HFFc6 (cell line): Measurements from ENCODE around the gene PRKCI. TPM values are rescaled to one million over a fixed set of nuclear protein-coding genes. Genes with fewer than 3 reads are reported as not detected.
A peak's percentile ranks its signal among the peaks of the same experiment; 100 is the strongest.
"Not testable (repeated sequence)": the region's sequence is repeated elsewhere in the genome, so short reads cannot be mapped to it uniquely, and the experiment has no call there.

Experiments used
- DNase-seq: peaks from one replicate; pipeline ENCODE4 v3.0.0-alpha.2; 2018
- H3K27ac Mint-ChIP-seq: 2 replicates; pipeline ENCODE4 v1.8.0; 2020; ENCODE audit warnings: mild to moderate bottlenecking, mixed read lengths
- H3K27me3 Mint-ChIP-seq: 2 replicates; pipeline ENCODE4 v1.8.0; 2021; ENCODE audit warnings: mild to moderate bottlenecking, moderate library complexity, mixed read lengths; ENCODE audit not compliant: insufficient read depth
- H3K36me3 Mint-ChIP-seq: 2 replicates; pipeline ENCODE4 v1.8.0; 2021; ENCODE audit warnings: low read depth, mixed read lengths
- H3K4me1 Mint-ChIP-seq: 2 replicates; pipeline ENCODE4 v1.8.0; 2020; ENCODE audit warnings: low read depth, mixed read lengths
- H3K4me3 Mint-ChIP-seq: 2 replicates; pipeline ENCODE4 v1.8.0; 2020; ENCODE audit warnings: mild to moderate bottlenecking, moderate library complexity, mixed read lengths
- H3K9me3 Mint-ChIP-seq: 2 replicates; pipeline ENCODE4 v1.8.0; 2020; ENCODE audit warnings: mild to moderate bottlenecking, mixed read lengths
- total RNA-seq, 6 experiments: library from RNA; stranded (reverse); fragmentation: NEBNext Ultra II Directional; extraction: Animal tissue kit (Norgen Biotek cat#: 25700); gene quantifications; 2 replicates in 1 of 6; 3 replicates in 5 of 6; pipeline ENCODE4 v1.2.3, GENCODE V29; 2021
- TF ChIP-seq, protein P1 (sequence below): fragments of 200-600 bp; sonication (generic); IDR thresholded peaks from 2 replicates; pipeline ENCODE4 v1.5.0; 2021; ENCODE audit warnings: antibody characterized with exemption, mild to moderate bottlenecking

The PRKCI gene
- total RNA-seq, 6 experiments from 2014 or later = 24.9 to 32.5 (median 27.7) TPM

DNA sequence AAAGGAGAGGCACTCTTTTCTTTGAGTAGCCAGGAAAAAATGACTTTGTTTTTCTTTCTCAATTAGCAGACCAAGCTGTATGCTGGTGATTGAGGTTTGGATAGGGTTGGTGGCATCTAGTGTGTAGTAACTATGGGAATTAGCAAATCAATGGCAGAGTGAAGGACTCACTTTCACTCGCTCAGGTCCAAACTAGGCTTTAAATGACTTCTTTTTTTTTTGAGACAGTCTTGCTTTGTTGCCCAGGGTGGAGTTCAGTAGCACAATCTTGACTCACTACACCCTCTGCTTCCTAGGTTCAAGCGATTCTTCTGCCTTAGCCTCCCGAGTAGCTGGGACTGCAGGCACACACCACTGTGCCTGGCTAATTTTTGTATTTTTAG, 35.9 kb downstream of the PRKCI start:
- no peak overlapping the region; the same call in 1 of the 2 replicates for H3K4me3 Mint-ChIP-seq
- peaks cover 9% of the 10 kb centered on the region for H3K9me3 Mint-ChIP-seq
- TF ChIP-seq, protein P1, sequence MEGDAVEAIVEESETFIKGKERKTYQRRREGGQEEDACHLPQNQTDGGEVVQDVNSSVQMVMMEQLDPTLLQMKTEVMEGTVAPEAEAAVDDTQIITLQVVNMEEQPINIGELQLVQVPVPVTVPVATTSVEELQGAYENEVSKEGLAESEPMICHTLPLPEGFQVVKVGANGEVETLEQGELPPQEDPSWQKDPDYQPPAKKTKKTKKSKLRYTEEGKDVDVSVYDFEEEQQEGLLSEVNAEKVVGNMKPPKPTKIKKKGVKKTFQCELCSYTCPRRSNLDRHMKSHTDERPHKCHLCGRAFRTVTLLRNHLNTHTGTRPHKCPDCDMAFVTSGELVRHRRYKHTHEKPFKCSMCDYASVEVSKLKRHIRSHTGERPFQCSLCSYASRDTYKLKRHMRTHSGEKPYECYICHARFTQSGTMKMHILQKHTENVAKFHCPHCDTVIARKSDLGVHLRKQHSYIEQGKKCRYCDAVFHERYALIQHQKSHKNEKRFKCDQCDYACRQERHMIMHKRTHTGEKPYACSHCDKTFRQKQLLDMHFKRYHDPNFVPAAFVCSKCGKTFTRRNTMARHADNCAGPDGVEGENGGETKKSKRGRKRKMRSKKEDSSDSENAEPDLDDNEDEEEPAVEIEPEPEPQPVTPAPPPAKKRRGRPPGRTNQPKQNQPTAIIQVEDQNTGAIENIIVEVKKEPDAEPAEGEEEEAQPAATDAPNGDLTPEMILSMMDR = no peak
- DNase-seq = no peak
- peaks cover 22% of the 10 kb centered on the region for H3K4me1 Mint-ChIP-seq
- peak overlapping the region; percentile 69 for H3K27ac Mint-ChIP-seq
- H3K27me3 Mint-ChIP-seq = no peaks in the 10 kb centered on the region; the same call in 1 of the 2 replicates
- peaks cover 48% of the 10 kb centered on the region for H3K36me3 Mint-ChIP-seq

DNA sequence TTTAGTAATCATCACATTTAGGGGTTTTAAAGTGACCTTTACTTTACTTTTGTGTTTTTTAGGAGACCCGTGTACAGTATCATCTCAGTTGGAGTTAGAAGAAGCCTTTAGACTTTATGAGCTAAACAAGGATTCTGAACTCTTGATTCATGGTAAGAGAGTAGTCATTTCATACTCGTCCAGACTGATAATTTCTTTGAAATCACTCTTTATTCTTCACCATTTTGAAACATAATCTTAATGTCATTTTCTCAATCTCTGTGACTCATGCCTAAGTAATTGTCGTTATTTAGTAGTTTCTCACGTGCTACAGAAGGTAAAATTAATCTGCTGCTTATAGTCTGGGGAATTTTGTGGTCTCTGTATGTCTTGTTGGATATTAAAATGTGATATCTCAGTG, 37.7 kb downstream of the PRKCI start:
- Mint-ChIP-seq H3K9me3 (peaks cover 9% of the 10 kb centered on the region), H3K4me3 (no peak overlapping the region), H3K27ac (no peak overlapping the region), H3K36me3 (peaks cover 37% of the 10 kb centered on the region), H3K4me1 (peaks cover 22% of the 10 kb centered on the region), H3K27me3 (no peaks in the 10 kb centered on the region; the same call in 1 of the 2 replicates)
- TF ChIP-seq, protein P1 = no peak
- DNase-seq = no peak

DNA sequence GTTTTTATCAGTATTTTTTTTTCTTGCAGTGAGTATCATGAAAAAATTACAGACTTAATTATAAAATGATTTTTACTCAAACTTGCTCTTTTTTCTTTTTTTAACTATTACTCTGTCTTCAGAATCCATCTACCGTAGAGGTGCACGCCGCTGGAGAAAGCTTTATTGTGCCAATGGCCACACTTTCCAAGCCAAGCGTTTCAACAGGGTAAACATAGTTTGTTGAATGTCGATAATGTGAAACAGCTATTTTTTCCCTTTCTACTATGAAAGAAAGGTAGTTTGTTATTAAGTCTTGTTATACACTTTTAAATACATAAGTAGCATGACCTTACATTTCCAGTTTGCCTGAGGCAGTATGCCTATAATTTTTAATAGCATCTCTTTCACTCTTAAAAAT, 45.6 kb downstream of the PRKCI start:
- peaks cover 12% of the 10 kb centered on the region for H3K36me3 Mint-ChIP-seq
- H3K27ac Mint-ChIP-seq = no peak overlapping the region
- no peaks in the 10 kb centered on the region for H3K9me3 Mint-ChIP-seq
- peaks cover 2% of the 10 kb centered on the region; the same call in 1 of the 2 replicates for H3K27me3 Mint-ChIP-seq
- no peak for DNase-seq
- no peaks in the 10 kb centered on the region for H3K4me1 Mint-ChIP-seq
- TF ChIP-seq, protein P1 = no peak
- H3K4me3 Mint-ChIP-seq = no peak overlapping the region

DNA sequence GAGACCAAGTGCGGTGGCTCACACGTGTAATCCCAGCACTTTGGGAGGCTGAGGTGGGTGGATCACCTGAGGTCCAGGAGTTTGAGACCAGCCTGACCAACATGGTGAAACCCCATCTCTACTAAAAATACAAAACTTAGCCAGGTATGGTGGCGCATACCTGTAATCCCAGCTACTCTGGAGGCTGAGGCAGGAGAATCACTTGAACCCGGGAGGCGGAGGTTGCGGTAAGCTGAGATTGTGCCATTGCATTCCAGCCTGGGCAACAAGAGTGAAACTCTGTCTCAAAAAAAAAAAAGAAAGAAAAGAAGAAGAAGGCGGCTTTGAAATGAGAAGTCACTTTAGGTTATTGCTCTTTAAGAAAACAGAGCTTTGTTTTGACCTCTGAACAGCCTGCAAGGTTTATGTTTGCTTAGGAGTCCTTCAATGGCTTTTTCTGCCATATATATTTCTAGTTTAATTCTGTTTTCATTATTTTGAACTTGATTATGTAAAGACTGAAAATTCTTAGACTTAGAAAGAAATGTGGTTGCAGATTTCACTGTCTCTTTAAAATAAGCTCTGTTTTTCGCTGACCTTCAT, 47.5 kb downstream of the PRKCI start:
- not testable (repeated sequence) for H3K27me3 Mint-ChIP-seq, DNase-seq, H3K4me3 Mint-ChIP-seq, H3K4me1 Mint-ChIP-seq, H3K27ac Mint-ChIP-seq, H3K9me3 Mint-ChIP-seq
- H3K36me3 Mint-ChIP-seq = peaks cover 20% of the 10 kb centered on the region

DNA sequence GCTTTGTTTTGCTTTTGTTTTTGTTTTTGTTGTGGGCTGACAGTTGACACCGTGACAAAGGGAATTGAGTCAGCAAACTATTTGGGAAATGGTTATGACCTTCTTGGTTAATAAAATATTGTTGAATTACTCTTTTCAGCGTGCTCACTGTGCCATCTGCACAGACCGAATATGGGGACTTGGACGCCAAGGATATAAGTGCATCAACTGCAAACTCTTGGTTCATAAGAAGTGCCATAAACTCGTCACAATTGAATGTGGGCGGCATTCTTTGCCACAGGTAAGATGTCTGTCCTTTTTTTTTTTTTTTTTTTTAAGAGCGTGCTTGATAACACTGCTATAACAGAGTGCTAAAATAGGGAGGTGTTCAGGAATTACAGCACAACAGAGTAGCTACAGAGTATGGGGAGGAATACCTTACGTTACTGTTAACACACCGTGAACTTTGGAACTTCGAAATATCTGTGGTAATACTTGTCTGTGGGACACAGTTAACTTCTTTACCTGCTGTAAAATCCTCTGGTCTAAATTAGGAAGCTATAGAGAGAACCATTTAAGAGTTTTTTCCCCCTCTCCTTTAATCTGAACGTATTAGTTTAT, 48.2 kb downstream of the PRKCI start:
- no peak overlapping the region for H3K27ac Mint-ChIP-seq
- H3K4me1 Mint-ChIP-seq = peaks cover 9% of the 10 kb centered on the region
- no peak overlapping the region for H3K4me3 Mint-ChIP-seq
- DNase-seq = no peak
- peaks cover 2% of the 10 kb centered on the region; the same call in 1 of the 2 replicates for H3K27me3 Mint-ChIP-seq
- TF ChIP-seq, protein P1 = no peak
- peaks cover 23% of the 10 kb centered on the region for H3K36me3 Mint-ChIP-seq
- no peaks in the 10 kb centered on the region for H3K9me3 Mint-ChIP-seq

DNA sequence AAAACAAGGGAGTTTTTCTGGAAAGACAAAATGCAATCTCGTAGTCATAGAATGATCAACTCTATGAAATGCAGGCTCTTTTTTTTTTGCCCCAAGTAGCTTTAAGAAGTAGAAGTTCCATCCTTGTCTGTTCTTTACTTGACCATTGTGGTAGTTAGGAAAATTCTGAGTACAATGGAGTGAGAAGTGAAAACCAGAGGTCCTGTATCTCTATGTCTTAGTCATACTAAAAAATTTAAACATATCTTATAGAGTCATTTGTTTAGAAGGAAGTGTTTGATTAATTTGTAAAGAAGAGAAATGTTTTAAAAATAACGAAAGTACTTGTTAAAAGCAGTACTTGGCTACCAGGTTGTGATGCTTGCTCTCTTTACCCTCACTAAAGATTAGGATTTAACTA, 52.4 kb downstream of the PRKCI start:
- Mint-ChIP-seq H3K36me3 (peaks cover 52% of the 10 kb centered on the region), H3K4me1 (peaks cover 24% of the 10 kb centered on the region), H3K27ac (0 out of 2 replicates have a peak overlapping the region, but pooled peaks have one; percentile 7), H3K27me3 (no peaks in the 10 kb centered on the region), H3K9me3 (no peaks in the 10 kb centered on the region), H3K4me3 (no peak overlapping the region)
- no peak for DNase-seq
- TF ChIP-seq, protein P1 = no peak
